ENCODE results near the gene ALDH1L2. TPM values are rescaled to one million over a fixed set of nuclear protein-coding genes. Genes with fewer than 3 reads are reported as not detected.

ALDH1L2 gene
- total and polyA plus RNA-seq, 9 of the 15 experiments (the other 6 are each of a cell fraction or from before 2014, with no cell fraction given): 1.1 to 9.9 (median 3.8) TPM

DNA sequence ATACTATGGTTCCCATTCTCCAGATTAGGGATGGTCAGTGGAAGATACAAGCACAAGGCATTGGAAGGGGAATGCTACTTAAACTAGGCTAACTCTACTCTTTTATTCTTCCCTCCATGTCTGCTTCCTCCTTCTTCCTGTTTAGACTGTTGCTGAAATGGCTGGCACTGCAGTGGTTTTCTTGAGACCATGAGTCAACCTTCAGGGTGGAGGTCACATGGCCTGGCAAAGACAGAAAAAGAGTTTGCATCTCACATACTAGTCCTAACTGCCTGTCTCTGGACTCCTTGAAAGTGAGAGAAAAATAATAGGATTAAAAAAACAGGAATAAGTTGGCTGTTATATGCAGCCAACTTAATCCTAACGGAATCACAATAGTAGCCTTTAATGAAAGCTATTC, 37.0 kb downstream of the ALDH1L2 start:
- Histone ChIP-seq H3K9me3 (replicated peaks; ENCODE audit: control insufficient read depth, insufficient read depth, low read depth, low read length) (no peaks in the 10 kb centered on the region), H3K27ac (ENCODE audit: extremely low read depth, low read depth, low read length) (no peak overlapping the region), H3K4me3 (no peak overlapping the region), H3K36me3 (ENCODE audit: control insufficient read depth, insufficient read depth, low read length) (no peaks in the 10 kb centered on the region; the same call in 2 of the 3 replicates), H3K9me1 (ENCODE audit: control insufficient read depth, insufficient read depth, low read length) (no peaks in the 10 kb centered on the region), H4K20me1 (replicated peaks; ENCODE audit: control insufficient read depth, insufficient read depth, low read length) (no peaks in the 10 kb centered on the region), H3K4me2 (ENCODE audit: insufficient read depth, low read length) (no peak overlapping the region), H2AFZ (ENCODE audit: low read depth, low read length) (no peak overlapping the region), H3K9ac (ENCODE audit: insufficient read depth in 1 of 2, low read depth in 2 of 2, low read length in 2 of 2) (no peak overlapping the region), H3K27me3 (ENCODE audit: control insufficient read depth in 2 of 2, insufficient read depth in 2 of 2, low read length in 2 of 2) (no peaks in the 10 kb centered on the region), H3K4me1 (replicated peaks in 1 of 2; ENCODE audit: control insufficient read depth in 2 of 2, insufficient read depth in 2 of 2, low read length in 2 of 2) (no peaks in the 10 kb centered on the region), H3K79me2 (ENCODE audit: control insufficient read depth, insufficient read depth, low read length) (no peaks in the 10 kb centered on the region)
- no peak for TF ChIP-seq ZKSCAN1 (IDR thresholded peaks at IDR 0.05; ENCODE audit: low read depth, low read length)
- TF ChIP-seq TRIM28 (IDR thresholded peaks at IDR 0.05): no peak
- 0 out of 2 replicates have a peak, but pooled peaks have one; percentile 26 for TF ChIP-seq USF1 (CRISPR knock-in tag; IDR thresholded peaks at IDR 0.05)
- no peak for TF ChIP-seq BRD4 (IDR thresholded peaks at IDR 0.05)
- TF ChIP-seq RBM25 (IDR thresholded peaks at IDR 0.05; ENCODE audit: low read depth, low read length, severe bottlenecking): peak; percentile 72
- TF ChIP-seq MNT (conservative IDR thresholded peaks at IDR 0.05): no peak
- no peak for TF ChIP-seq CHD4 (IDR thresholded peaks at IDR 0.05; ENCODE audit: insufficient read depth, insufficient replicate concordance, low read depth, low read length, poor library complexity, severe bottlenecking)
- intact Hi-C loops (cut with micrococcal nuclease): no loop called here
- no peak for FAIRE-seq
- no peak for ATAC-seq
- no peak for DNase-seq (ENCODE audit: extremely low read depth in 1 of 4, low spot score in 3 of 4)
- ChIA-PET CTCF (ENCODE audit: low intra/inter-chr PET ratio) (no interaction called here), POLR2A (no interaction called here)
- in situ Hi-C loops (cut with MboI): no loop called here
- 100% methylated on average over 1 of the region's 1 CpG for WGBS (ENCODE audit: insufficient coverage, low coverage, missing lambda C conversion rate)
- no TSS peak for BruUV-seq (replicated peaks)

Data from K562 (cell line).